Adrenal gland (tissue), 5 donors: Measurements from ENCODE around the gene VGLL4.

ENCODE experiments used
- POLR2A ChIP-seq, 2 donors: fragments of 450-650 bp; IDR thresholded peaks; one replicate each; pipeline ENCODE4 v1.6.1; 2017; ENCODE audit warnings: antibody characterized with exemption in 2 of 2, mild to moderate bottlenecking in 2 of 2, moderate library complexity in 1 of 2
- TF ChIP-seq, protein P1 (sequence below), 6 experiments: fragments of 450-650 bp in 4 of 6; fragments of 200-600 bp in 2 of 6; sonication (generic) in 1 of 6; IDR thresholded peaks; 1 replicate in 5 of 6; 2 replicates in 1 of 6; pipeline versions ENCODE4 v1.5.1 to v1.8.0; 2016 to 2021; ENCODE audit warnings: antibody characterized with exemption in 6 of 6, mild to moderate bottlenecking in 2 of 6, moderate library complexity in 1 of 6
- donor health status: DM: no; HTN: no; CAD: no.

GRCh38 chr3:11689749-11690148, 46.0 kb upstream of the VGLL4 start:
- TF ChIP-seq POLR2A (IDR thresholded peaks at IDR 0.05): no peak
- TF ChIP-seq, protein P1, sequence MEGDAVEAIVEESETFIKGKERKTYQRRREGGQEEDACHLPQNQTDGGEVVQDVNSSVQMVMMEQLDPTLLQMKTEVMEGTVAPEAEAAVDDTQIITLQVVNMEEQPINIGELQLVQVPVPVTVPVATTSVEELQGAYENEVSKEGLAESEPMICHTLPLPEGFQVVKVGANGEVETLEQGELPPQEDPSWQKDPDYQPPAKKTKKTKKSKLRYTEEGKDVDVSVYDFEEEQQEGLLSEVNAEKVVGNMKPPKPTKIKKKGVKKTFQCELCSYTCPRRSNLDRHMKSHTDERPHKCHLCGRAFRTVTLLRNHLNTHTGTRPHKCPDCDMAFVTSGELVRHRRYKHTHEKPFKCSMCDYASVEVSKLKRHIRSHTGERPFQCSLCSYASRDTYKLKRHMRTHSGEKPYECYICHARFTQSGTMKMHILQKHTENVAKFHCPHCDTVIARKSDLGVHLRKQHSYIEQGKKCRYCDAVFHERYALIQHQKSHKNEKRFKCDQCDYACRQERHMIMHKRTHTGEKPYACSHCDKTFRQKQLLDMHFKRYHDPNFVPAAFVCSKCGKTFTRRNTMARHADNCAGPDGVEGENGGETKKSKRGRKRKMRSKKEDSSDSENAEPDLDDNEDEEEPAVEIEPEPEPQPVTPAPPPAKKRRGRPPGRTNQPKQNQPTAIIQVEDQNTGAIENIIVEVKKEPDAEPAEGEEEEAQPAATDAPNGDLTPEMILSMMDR (IDR thresholded peaks at IDR 0.05): no peak
